Neural crest cell (in vitro differentiated cells): ENCODE measurements around the gene RASSF6. TPM values are rescaled to one million over a fixed set of nuclear protein-coding genes. Genes with fewer than 3 reads are reported as not detected.

Experiments
- DNase-seq: peaks from one replicate; pipeline ENCODE4 v3.0.0; 2021; ENCODE audit warnings: low read depth, mixed read lengths, low spot score
- H3K27ac Mint-ChIP-seq: one replicate; pipeline ENCODE4 v1.8.0; 2021; ENCODE audit warnings: mild to moderate bottlenecking, mixed read lengths; ENCODE audit not compliant: unreplicated experiment
- H3K27me3 Mint-ChIP-seq: 2 replicates; pipeline ENCODE4 v1.8.0; 2021; ENCODE audit warnings: low read depth, mild to moderate bottlenecking, mixed read lengths
- H3K36me3 Mint-ChIP-seq: 2 replicates; pipeline ENCODE4 v1.8.0; 2021; ENCODE audit warnings: low read depth, mild to moderate bottlenecking, mixed read lengths
- H3K4me1 Mint-ChIP-seq: 2 replicates; pipeline ENCODE4 v1.8.0; 2021; ENCODE audit warnings: mixed read lengths
- H3K4me3 Mint-ChIP-seq: one replicate; pipeline ENCODE4 v1.8.0; 2021; ENCODE audit warnings: mild to moderate bottlenecking, mixed read lengths
- H3K9me3 Mint-ChIP-seq: 2 replicates; pipeline ENCODE4 v1.8.0; 2021; ENCODE audit warnings: mixed read lengths
- total RNA-seq: library from RNA; stranded (reverse); gene quantifications from 2 replicates; pipeline ENCODE4 v1.2.1, GENCODE V29; 2021
- TF ChIP-seq, protein P1 (sequence below): fragments of 200-600 bp; sonication (generic); conservative IDR thresholded peaks from 2 replicates; pipeline ENCODE4 v1.5.0; 2021; ENCODE audit warnings: antibody characterized with exemption, mild to moderate bottlenecking

The RASSF6 gene
- total RNA-seq, 1 donor from 2014 or later, result not detected

DNA sequence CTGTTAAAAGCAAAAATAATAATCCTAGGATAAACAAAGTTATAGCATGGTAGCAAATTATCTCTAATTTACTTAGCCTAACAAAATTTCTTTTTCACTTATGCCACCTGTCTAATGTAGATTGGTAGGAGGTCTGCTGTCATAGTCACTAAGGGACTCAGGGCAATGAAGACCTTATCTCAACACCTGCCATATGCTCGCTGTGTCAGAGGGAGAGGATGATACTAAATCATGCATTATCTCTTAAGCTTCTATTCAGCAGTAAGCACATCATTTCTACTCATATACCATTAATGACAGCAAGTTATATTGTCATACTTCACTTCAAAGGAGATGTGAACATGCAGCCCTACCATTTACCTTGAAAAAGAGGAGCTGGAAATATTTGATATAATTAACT, 94.6 kb downstream of the RASSF6 start:
- Mint-ChIP-seq H3K27me3 (no peaks in the 10 kb centered on the region), H3K9me3 (no peaks in the 10 kb centered on the region), H3K36me3 (no peaks in the 10 kb centered on the region), H3K4me1 (no peaks in the 10 kb centered on the region), H3K27ac (no peak overlapping the region), H3K4me3 (no peak overlapping the region)
- DNase-seq, result no peak
- TF ChIP-seq, protein P1, sequence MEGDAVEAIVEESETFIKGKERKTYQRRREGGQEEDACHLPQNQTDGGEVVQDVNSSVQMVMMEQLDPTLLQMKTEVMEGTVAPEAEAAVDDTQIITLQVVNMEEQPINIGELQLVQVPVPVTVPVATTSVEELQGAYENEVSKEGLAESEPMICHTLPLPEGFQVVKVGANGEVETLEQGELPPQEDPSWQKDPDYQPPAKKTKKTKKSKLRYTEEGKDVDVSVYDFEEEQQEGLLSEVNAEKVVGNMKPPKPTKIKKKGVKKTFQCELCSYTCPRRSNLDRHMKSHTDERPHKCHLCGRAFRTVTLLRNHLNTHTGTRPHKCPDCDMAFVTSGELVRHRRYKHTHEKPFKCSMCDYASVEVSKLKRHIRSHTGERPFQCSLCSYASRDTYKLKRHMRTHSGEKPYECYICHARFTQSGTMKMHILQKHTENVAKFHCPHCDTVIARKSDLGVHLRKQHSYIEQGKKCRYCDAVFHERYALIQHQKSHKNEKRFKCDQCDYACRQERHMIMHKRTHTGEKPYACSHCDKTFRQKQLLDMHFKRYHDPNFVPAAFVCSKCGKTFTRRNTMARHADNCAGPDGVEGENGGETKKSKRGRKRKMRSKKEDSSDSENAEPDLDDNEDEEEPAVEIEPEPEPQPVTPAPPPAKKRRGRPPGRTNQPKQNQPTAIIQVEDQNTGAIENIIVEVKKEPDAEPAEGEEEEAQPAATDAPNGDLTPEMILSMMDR, result no peak

DNA sequence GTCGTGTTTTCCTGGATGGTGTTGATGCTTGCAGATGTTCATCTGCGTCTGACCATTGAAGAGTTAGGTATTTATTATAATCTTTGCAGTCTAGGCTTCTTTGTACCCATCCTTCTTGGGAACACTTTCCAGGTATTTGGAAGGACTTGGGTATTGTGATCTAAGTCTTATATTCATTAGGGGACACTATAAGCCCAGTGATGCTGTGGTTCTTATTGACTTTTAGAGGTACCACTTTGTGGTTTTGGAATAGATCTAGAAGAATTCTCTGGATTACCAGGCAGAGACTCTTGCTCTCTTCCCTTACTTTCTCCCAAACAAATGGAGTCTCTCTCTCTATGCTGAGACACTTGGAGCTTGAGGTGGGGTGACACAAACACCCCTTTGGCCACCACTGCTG, 97.1 kb downstream of the RASSF6 start:
- TF ChIP-seq, protein P1, result no peak
- H3K4me3 Mint-ChIP-seq, result no peak overlapping the region
- no peak for DNase-seq
- no peaks in the 10 kb centered on the region for H3K36me3 Mint-ChIP-seq
- no peaks in the 10 kb centered on the region for H3K4me1 Mint-ChIP-seq
- H3K9me3 Mint-ChIP-seq, result peaks cover 3% of the 10 kb centered on the region
- H3K27ac Mint-ChIP-seq, result no peak overlapping the region
- no peaks in the 10 kb centered on the region for H3K27me3 Mint-ChIP-seq

Other genes with a start within 250 kb of the RASSF6 start
- 0.70 and 1.1 TPM in 2 replicates for gene ALB, start 216.1 kb downstream of the RASSF6 start, total RNA-seq
- not detected in 2 replicates for gene AFP, start 184.2 kb downstream of the RASSF6 start, total RNA-seq
- gene AFM, start 138.7 kb downstream of the RASSF6 start, total RNA-seq, result not detected in 2 replicates
- gene CXCL8, start 120.1 kb upstream of the RASSF6 start, total RNA-seq, result not detected in 2 replicates
- 0.39 TPM in 1 of 2 replicates, not detected in the other for gene CXCL6, start 216.2 kb upstream of the RASSF6 start, total RNA-seq
- not detected in 2 replicates for gene PF4V1, start 232.9 kb upstream of the RASSF6 start, total RNA-seq
- gene CXCL1, start 249.0 kb upstream of the RASSF6 start, total RNA-seq, result not detected in 2 replicates